OCI-LY3 (cell line): ENCODE results near the gene TBPL2.
A peak's percentile ranks its signal among the peaks of the same experiment; 100 is the strongest.

Experiments used
- H2AFZ ChIP-seq: fragments of 200-600, 300-600 bp; shearing (Covaris generic); 2 replicates; pipeline ENCODE4 v1.6.0; 2014; ENCODE audit warnings: antibody characterized with exemption, low read depth, low read length
- H3K27ac ChIP-seq: fragments of 200-600, 300-600 bp; sonication (generic); 2 replicates; pipeline ENCODE4 v1.5.1; 2014; ENCODE audit warnings: mild to moderate bottlenecking, low read length, moderate library complexity, mixed read lengths
- H3K27me3 ChIP-seq: fragments of 200-600, 300-600 bp; sonication (generic); 2 replicates; pipeline ENCODE4 v1.6.1; 2014; ENCODE audit warnings: low read depth, low read length, mixed read lengths
- H3K36me3 ChIP-seq: fragments of 200-600, 300-600 bp; sonication (generic); replicated peaks from 2 replicates; pipeline ENCODE3; 2014; ENCODE audit warnings: low read depth, low read length, mixed read lengths
- H3K4me1 ChIP-seq: fragments of 300-600, 200-600 bp; sonication (generic); 2 replicates; pipeline ENCODE4 v1.6.1; 2014; ENCODE audit warnings: low read length, mixed read lengths
- H3K4me2 ChIP-seq: fragments of 200-600, 300-600 bp; sonication (generic); 2 replicates; pipeline ENCODE4 v1.6.1; 2014; ENCODE audit warnings: low read length, mixed read lengths
- H3K4me3 ChIP-seq: fragments of 300-600, 200-600 bp; sonication (generic); 2 replicates; pipeline ENCODE4 v1.5.1; 2014; ENCODE audit warnings: antibody characterized with exemption, mild to moderate bottlenecking, low read length, moderate library complexity
- H3K79me2 ChIP-seq: fragments of 300-600, 200-600 bp; shearing (Covaris generic); 2 replicates; pipeline ENCODE4 v1.6.1; 2014; ENCODE audit warnings: mild to moderate bottlenecking, low read length, mixed read lengths
- H3K9ac ChIP-seq: fragments of 300-600, 200-600 bp; shearing (Covaris generic); 2 replicates; pipeline ENCODE4 v1.6.0; 2014; ENCODE audit warnings: mild to moderate bottlenecking, low read length, moderate library complexity
- H3K9me3 ChIP-seq: fragments of 200-600, 300-600 bp; shearing (Covaris generic); 2 replicates; pipeline ENCODE4 v1.6.1; 2014; ENCODE audit warnings: low read length, mixed read lengths; ENCODE audit not compliant: insufficient read depth
- H4K20me1 ChIP-seq: fragments of 200-600, 300-600 bp; sonication (generic); 2 replicates; pipeline ENCODE4 v1.6.1; 2016; ENCODE audit warnings: low read length, mixed read lengths; ENCODE audit not compliant: insufficient read depth
- EZH2phosphoT487 ChIP-seq: fragments of 200-600 bp; shearing (Covaris generic); IDR thresholded peaks from 2 replicates; pipeline ENCODE4 v1.6.1; 2018; ENCODE audit warnings: antibody characterized with exemption, mixed run types, low read depth
- TF ChIP-seq, protein P1 (sequence below): fragments of 200-600, 300-600 bp; sonication (generic); IDR thresholded peaks from 2 replicates; pipeline ENCODE4 v1.5.1; 2014; ENCODE audit warnings: antibody characterized with exemption, low read length, low read depth

Gene TBPL2

DNA sequence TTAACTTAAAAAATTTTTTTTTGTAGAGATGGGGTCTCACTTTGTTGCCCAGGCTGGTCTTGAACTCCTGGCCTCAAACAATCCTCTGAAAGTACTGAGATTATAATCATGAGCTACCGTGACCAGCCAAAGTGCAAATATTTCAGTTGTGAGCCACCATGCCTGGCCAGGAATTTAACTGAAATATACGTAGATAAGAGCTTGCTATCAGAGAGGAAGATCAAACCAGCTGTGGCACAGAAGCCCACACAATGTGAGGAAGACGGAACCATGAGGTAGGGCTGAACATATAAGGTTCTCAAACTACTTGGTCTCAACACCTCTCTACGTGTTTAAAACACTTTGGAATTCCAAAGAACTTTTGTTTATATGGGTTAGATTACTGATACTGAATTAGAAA, 57.9 kb downstream of the TBPL2 start:
- Histone ChIP-seq H3K4me1 (peaks cover 7% of the 10 kb centered on the region), H2AFZ (no peak overlapping the region), H4K20me1 (no peaks in the 10 kb centered on the region), H3K36me3 (peaks cover 9% of the 10 kb centered on the region), H3K4me3 (no peak overlapping the region), H3K27ac (no peak overlapping the region), H3K27me3 (no peaks in the 10 kb centered on the region), H3K9me3 (no peaks in the 10 kb centered on the region), H3K4me2 (no peak overlapping the region), H3K79me2 (no peaks in the 10 kb centered on the region), H3K9ac (no peak overlapping the region)
- TF ChIP-seq, protein P1, sequence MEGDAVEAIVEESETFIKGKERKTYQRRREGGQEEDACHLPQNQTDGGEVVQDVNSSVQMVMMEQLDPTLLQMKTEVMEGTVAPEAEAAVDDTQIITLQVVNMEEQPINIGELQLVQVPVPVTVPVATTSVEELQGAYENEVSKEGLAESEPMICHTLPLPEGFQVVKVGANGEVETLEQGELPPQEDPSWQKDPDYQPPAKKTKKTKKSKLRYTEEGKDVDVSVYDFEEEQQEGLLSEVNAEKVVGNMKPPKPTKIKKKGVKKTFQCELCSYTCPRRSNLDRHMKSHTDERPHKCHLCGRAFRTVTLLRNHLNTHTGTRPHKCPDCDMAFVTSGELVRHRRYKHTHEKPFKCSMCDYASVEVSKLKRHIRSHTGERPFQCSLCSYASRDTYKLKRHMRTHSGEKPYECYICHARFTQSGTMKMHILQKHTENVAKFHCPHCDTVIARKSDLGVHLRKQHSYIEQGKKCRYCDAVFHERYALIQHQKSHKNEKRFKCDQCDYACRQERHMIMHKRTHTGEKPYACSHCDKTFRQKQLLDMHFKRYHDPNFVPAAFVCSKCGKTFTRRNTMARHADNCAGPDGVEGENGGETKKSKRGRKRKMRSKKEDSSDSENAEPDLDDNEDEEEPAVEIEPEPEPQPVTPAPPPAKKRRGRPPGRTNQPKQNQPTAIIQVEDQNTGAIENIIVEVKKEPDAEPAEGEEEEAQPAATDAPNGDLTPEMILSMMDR, result no peak
- no peak for TF ChIP-seq EZH2phosphoT487

DNA sequence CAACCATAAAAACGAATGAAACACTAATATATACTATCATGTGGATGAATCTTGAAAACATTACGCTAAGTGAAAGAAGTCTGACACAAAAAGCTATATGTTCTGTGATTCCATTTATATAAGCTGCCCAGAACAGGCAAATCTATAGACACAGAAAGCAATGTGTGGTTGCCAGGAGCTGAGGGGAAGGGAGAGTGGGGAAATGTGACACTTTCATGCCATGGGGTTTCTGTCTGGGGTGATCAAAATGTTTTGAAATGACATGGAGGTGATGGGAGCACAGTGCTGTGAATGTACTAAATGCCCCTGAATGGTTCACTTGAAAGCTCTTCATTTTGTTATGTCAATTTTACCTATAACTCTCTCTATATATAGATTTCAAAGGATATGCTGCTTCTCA, 58.9 kb downstream of the TBPL2 start:
- Histone ChIP-seq H3K9me3 (no peaks in the 10 kb centered on the region), H3K4me1 (peaks cover 7% of the 10 kb centered on the region), H3K4me2 (peak overlapping the region; percentile 7; the same call in 1 of the 2 replicates), H3K36me3 (peaks cover 9% of the 10 kb centered on the region), H3K79me2 (no peaks in the 10 kb centered on the region), H3K27ac (no peak overlapping the region), H3K9ac (no peak overlapping the region), H4K20me1 (no peaks in the 10 kb centered on the region), H3K27me3 (no peaks in the 10 kb centered on the region), H3K4me3 (no peak overlapping the region), H2AFZ (no peak overlapping the region)
- TF ChIP-seq EZH2phosphoT487, result no peak

DNA sequence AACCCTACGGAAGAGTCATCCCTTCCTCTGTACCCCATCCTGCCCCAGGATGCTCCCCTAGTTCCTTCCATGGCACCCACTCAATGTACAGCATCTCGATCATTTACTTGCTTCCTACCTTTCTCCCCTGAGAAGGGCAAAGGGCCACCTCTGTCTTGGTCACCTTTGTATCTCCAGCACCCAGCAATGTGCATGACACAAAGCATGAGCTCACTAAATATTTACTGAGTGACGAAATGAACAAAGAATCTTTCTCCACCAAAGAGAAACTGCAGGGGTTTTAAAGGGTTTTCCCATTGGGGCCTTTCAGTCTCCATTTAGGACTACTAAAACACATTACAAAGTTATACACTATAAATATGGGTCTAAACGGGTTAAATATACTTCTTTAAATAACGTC, 59.4 kb downstream of the TBPL2 start:
- H3K27ac ChIP-seq, result no peak overlapping the region

DNA sequence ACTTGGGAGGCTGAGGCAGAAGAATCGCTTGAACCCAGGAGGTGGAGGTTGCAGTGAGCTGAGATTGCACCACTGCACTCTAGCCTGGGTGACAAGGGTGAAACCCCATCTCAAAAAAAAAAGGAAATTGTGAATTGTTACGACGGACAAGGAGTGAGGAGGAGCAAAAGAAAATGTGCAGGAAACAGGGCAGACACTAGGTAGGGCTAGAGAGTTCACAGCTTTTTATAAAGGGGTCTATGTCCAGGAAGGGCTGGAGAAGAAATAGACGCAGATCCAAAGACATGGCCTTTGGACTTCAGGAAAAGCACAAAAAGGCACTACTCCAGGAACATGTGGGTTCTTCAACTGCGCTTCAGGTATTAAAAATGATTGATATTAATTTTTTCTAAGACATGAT, 63.2 kb downstream of the TBPL2 start:
- Histone ChIP-seq H3K79me2 (no peaks in the 10 kb centered on the region), H3K36me3 (peaks cover 12% of the 10 kb centered on the region), H3K4me1 (peaks cover 7% of the 10 kb centered on the region), H3K4me2 (no peak overlapping the region), H3K9me3 (no peaks in the 10 kb centered on the region), H2AFZ (no peak overlapping the region), H3K27me3 (no peaks in the 10 kb centered on the region), H3K4me3 (no peak overlapping the region), H4K20me1 (no peaks in the 10 kb centered on the region), H3K27ac (no peak overlapping the region), H3K9ac (no peak overlapping the region)
- TF ChIP-seq, protein P1, result no peak

More for the DNA sequence above, 59.4 kb downstream of the TBPL2 start:
- Histone ChIP-seq H3K4me3 (no peak overlapping the region), H3K9ac (no peak overlapping the region), H3K4me2 (peak overlapping the region; percentile 7; the same call in 1 of the 2 replicates), H3K27me3 (no peaks in the 10 kb centered on the region), H2AFZ (no peak overlapping the region), H3K9me3 (no peaks in the 10 kb centered on the region), H4K20me1 (no peaks in the 10 kb centered on the region), H3K36me3 (peaks cover 9% of the 10 kb centered on the region), H3K79me2 (no peaks in the 10 kb centered on the region), H3K4me1 (peaks cover 7% of the 10 kb centered on the region)
- TF ChIP-seq, protein P1, result no peak
- TF ChIP-seq EZH2phosphoT487, result no peak

DNA sequence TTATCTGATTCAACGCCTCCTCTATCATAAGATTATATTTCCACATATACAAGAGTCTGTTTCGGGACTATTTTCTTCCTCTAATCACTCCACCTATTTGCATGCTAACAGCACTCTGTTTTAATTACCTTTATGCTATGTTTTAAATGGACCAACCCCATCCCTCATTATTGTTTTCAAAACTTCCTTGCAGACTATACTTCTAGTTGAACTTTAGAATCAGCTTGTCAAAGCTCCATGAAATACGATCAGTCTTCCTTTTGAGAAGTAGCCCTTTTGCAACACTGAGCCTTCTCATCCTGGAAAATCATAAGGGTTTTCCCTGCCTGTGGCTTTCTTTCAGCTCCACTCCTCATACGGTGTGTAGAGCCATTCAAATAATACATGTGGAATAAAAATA, 65.6 kb downstream of the TBPL2 start:
- H3K4me1 ChIP-seq, result no peaks in the 10 kb centered on the region

More for the DNA sequence above, 65.6 kb downstream of the TBPL2 start:
- Histone ChIP-seq H3K27ac (no peak overlapping the region), H3K4me2 (no peak overlapping the region), H3K9ac (no peak overlapping the region), H2AFZ (no peak overlapping the region), H3K36me3 (peaks cover 6% of the 10 kb centered on the region), H3K9me3 (no peaks in the 10 kb centered on the region), H4K20me1 (no peaks in the 10 kb centered on the region), H3K4me3 (no peak overlapping the region), H3K27me3 (no peaks in the 10 kb centered on the region), H3K79me2 (no peaks in the 10 kb centered on the region)
- no peak for TF ChIP-seq EZH2phosphoT487
- TF ChIP-seq, protein P1, result no peak
